Neural progenitor cell (in vitro differentiated cells): ENCODE data around the gene CCNG1. TPM values are rescaled to one million over a fixed set of nuclear protein-coding genes. Genes with fewer than 3 reads are reported as not detected.
A peak's percentile ranks its signal among the peaks of the same experiment; 100 is the strongest.

Experiments used
- DNase-seq: peaks from one replicate; pipeline ENCODE4 v3.0.0-alpha.2; 2016; ENCODE audit warnings: low spot score
- H2AFZ ChIP-seq: fragments of 200-600 bp; sonication (generic); replicated peaks from 2 replicates; pipeline ENCODE4 v1.6.1; 2016; ENCODE audit warnings: antibody characterized with exemption
- H3F3A ChIP-seq: fragments of 200-600 bp; sonication (generic); 2 replicates; pipeline ENCODE4 v1.6.1; 2016; ENCODE audit warnings: antibody characterized with exemption, low read depth
- H3K27ac ChIP-seq: fragments of 200-600 bp; sonication (generic); 2 replicates; pipeline ENCODE4 v1.5.1; 2016; ENCODE audit warnings: mild to moderate bottlenecking
- H3K27me3 ChIP-seq: fragments of 200-600 bp; sonication (generic); 2 replicates; pipeline ENCODE4 v1.6.1; 2016; ENCODE audit warnings: mild to moderate bottlenecking, moderate library complexity
- H3K36me3 ChIP-seq: fragments of 200-600 bp; sonication (generic); 2 replicates; pipeline ENCODE4 v1.5.1; 2016
- H3K4me1 ChIP-seq: fragments of 200-600 bp; sonication (generic); 2 replicates; pipeline ENCODE4 v1.6.1; 2016; ENCODE audit warnings: mixed run types
- H3K4me2 ChIP-seq: fragments of 200-600 bp; sonication (generic); 2 replicates; pipeline ENCODE4 v1.6.1; 2016
- H3K4me3 ChIP-seq: fragments of 200-600 bp; sonication (generic); 2 replicates; pipeline ENCODE4 v1.5.1; 2016
- H3K79me2 ChIP-seq: fragments of 200-600 bp; sonication (generic); 2 replicates; pipeline ENCODE4 v1.6.1; 2016; ENCODE audit warnings: low read depth
- H3K9ac ChIP-seq: fragments of 200-600 bp; sonication (generic); 2 replicates; pipeline ENCODE4 v1.6.1; 2016
- H3K9me3 ChIP-seq: fragments of 200-600 bp; sonication (generic); 2 replicates; pipeline ENCODE4 v1.5.1; 2016; ENCODE audit warnings: low read depth
- H4K20me1 ChIP-seq: fragments of 200-600 bp; sonication (generic); 2 replicates; pipeline ENCODE4 v1.6.1; 2016; ENCODE audit warnings: low read depth
- H3K27ac Mint-ChIP-seq: 3 replicates; pipeline ENCODE4 v1.8.0; 2021; ENCODE audit warnings: mixed read lengths
- H3K27me3 Mint-ChIP-seq: 2 replicates; pipeline ENCODE4 v1.8.0; 2022; ENCODE audit warnings: low read depth, mild to moderate bottlenecking, inconsistent platforms, moderate library complexity, mixed read lengths; ENCODE audit not compliant: insufficient read depth
- H3K36me3 Mint-ChIP-seq: 3 replicates; pipeline ENCODE4 v1.8.0; 2021; ENCODE audit warnings: mixed read lengths
- H3K4me1 Mint-ChIP-seq: 3 replicates; pipeline ENCODE4 v1.8.0; 2021; ENCODE audit warnings: mixed read lengths
- H3K4me3 Mint-ChIP-seq: 3 replicates; pipeline ENCODE4 v1.8.0; 2021; ENCODE audit warnings: mild to moderate bottlenecking, moderate library complexity, mixed read lengths
- H3K9me3 Mint-ChIP-seq: 3 replicates; pipeline ENCODE4 v1.8.0; 2020; ENCODE audit warnings: mixed read lengths
- EZH2 ChIP-seq: fragments of 200-600 bp; sonication (generic); IDR thresholded peaks from 2 replicates; pipeline ENCODE4 v1.6.1; 2017; ENCODE audit warnings: antibody characterized with exemption, mild to moderate bottlenecking, moderate library complexity
- EZH2phosphoT487 ChIP-seq: fragments of 200-600 bp; sonication (generic); IDR thresholded peaks from 2 replicates; pipeline ENCODE4 v1.6.1; 2017; ENCODE audit warnings: antibody characterized with exemption
- total RNA-seq: library from RNA; depleted of rRNA; stranded (reverse); fragments of >200 nt; gene quantifications from 2 replicates; pipeline ENCODE4 v1.2.3, GENCODE V29; 2015; ENCODE audit warnings: low replicate concordance
- TF ChIP-seq, protein P1 (sequence below): fragments of 200-600 bp; sonication (generic); IDR thresholded peaks from 2 replicates; pipeline ENCODE4 v1.5.1; 2017; ENCODE audit warnings: antibody characterized with exemption, mild to moderate bottlenecking

CCNG1 gene
- total RNA-seq, 1 donor from 2014 or later, result 933 TPM

DNA sequence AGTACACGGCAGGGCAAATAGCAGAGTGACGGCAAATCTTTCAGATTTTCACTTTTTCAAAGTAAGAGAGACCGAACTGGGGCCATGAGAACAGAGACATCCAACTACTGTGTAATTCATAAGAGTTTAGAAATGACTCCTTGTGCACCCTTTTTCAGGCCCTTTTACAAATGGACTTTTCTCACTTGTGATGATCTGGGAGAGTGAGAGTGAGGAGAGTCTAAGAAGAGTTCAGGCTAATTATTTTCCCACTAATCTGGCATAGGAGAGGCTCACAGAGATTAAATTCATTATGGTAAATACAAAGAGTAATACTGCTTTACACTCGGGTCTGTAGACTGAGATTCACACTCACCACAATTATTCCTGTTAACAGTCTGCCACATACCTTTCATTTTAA lies 880 bp upstream of the CCNG1 start:
- H3K4me2 ChIP-seq, result peak overlapping the region; percentile 75
- H3K27ac ChIP-seq, result peak overlapping the region; percentile 70

DNA sequence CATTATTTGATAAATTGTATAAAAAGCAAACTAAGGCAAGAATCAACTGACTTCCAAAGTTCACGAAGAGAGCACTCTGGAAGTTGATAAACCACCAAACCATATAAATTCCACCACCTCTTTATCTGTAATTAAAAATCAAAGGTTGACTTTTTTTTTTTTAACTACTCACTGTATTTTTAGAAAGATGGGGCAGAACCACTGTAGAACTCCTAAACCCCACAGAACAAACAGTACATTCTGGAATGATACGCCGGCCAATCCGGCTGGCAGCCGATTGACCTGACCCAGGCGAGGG lies 435 bp upstream of the CCNG1 start:
- no peak for DNase-seq
- Mint-ChIP-seq H3K27ac (peak overlapping the region; percentile 92), H3K36me3 (peaks cover 11% of the 10 kb centered on the region), H3K4me1 (peaks cover 40% of the 10 kb centered on the region), H3K4me3 (peak overlapping the region; percentile 95), H3K9me3 (no peaks in the 10 kb centered on the region), H3K27me3 (no peaks in the 10 kb centered on the region)
- H3K4me3 ChIP-seq, result peak overlapping the region; percentile 47
- H3K79me2 ChIP-seq, result peaks cover 50% of the 10 kb centered on the region
- H3K27me3 ChIP-seq, result no peaks in the 10 kb centered on the region
- H3K4me2 ChIP-seq, result peak overlapping the region; percentile 75
- H3K36me3 ChIP-seq, result peaks cover 16% of the 10 kb centered on the region
- H3K9ac ChIP-seq, result no peak overlapping the region
- H3F3A ChIP-seq, result peaks cover 16% of the 10 kb centered on the region
- peak overlapping the region; percentile 70 for H3K27ac ChIP-seq
- H4K20me1 ChIP-seq, result peaks cover 37% of the 10 kb centered on the region
- TF ChIP-seq, protein P1, sequence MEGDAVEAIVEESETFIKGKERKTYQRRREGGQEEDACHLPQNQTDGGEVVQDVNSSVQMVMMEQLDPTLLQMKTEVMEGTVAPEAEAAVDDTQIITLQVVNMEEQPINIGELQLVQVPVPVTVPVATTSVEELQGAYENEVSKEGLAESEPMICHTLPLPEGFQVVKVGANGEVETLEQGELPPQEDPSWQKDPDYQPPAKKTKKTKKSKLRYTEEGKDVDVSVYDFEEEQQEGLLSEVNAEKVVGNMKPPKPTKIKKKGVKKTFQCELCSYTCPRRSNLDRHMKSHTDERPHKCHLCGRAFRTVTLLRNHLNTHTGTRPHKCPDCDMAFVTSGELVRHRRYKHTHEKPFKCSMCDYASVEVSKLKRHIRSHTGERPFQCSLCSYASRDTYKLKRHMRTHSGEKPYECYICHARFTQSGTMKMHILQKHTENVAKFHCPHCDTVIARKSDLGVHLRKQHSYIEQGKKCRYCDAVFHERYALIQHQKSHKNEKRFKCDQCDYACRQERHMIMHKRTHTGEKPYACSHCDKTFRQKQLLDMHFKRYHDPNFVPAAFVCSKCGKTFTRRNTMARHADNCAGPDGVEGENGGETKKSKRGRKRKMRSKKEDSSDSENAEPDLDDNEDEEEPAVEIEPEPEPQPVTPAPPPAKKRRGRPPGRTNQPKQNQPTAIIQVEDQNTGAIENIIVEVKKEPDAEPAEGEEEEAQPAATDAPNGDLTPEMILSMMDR, result no peak
- no peak for TF ChIP-seq EZH2
- no peak for TF ChIP-seq EZH2phosphoT487
- H3K9me3 ChIP-seq, result no peaks in the 10 kb centered on the region
- H2AFZ ChIP-seq, result peak overlapping the region; percentile 7
- H3K4me1 ChIP-seq, result peaks cover 44% of the 10 kb centered on the region

More for the DNA sequence above, 880 bp upstream of the CCNG1 start:
- Histone ChIP-seq H3K79me2 (peaks cover 45% of the 10 kb centered on the region), H2AFZ (peak overlapping the region; percentile 7), H3K4me3 (peak overlapping the region; percentile 47), H4K20me1 (peaks cover 37% of the 10 kb centered on the region), H3F3A (peaks cover 16% of the 10 kb centered on the region), H3K9ac (no peak overlapping the region), H3K27me3 (no peaks in the 10 kb centered on the region), H3K4me1 (peaks cover 44% of the 10 kb centered on the region), H3K36me3 (peaks cover 12% of the 10 kb centered on the region), H3K9me3 (no peaks in the 10 kb centered on the region)
- Mint-ChIP-seq H3K9me3 (no peaks in the 10 kb centered on the region), H3K27me3 (no peaks in the 10 kb centered on the region), H3K27ac (peak overlapping the region; percentile 92), H3K4me1 (peaks cover 40% of the 10 kb centered on the region), H3K36me3 (peaks cover 11% of the 10 kb centered on the region), H3K4me3 (peak overlapping the region; percentile 95)
- DNase-seq, result no peak
- TF ChIP-seq EZH2phosphoT487 (no peak), EZH2 (no peak)
- TF ChIP-seq, protein P1, result no peak

DNA sequence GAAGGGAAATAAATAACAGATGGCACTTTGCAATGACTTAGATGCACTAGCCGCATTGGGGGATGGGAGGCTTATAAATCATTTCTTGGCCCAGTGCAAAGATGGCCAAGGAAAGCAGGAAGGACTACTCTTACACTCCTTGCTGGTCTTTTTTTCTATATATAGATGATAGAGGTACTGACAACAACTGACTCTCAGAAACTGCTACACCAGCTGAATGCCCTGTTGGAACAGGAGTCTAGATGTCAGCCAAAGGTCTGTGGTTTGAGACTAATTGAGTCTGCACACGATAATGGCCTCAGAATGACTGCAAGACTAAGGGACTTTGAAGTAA lies 1.7 kb downstream of the CCNG1 start:
- Mint-ChIP-seq H3K27me3 (no peaks in the 10 kb centered on the region), H3K4me1 (peaks cover 38% of the 10 kb centered on the region), H3K9me3 (no peaks in the 10 kb centered on the region), H3K36me3 (peaks cover 18% of the 10 kb centered on the region), H3K27ac (no peak overlapping the region), H3K4me3 (peak overlapping the region; percentile 95)
- Histone ChIP-seq H4K20me1 (peaks cover 44% of the 10 kb centered on the region), H2AFZ (no peak overlapping the region), H3K4me1 (peaks cover 30% of the 10 kb centered on the region), H3K27me3 (no peaks in the 10 kb centered on the region), H3K9me3 (no peaks in the 10 kb centered on the region), H3K79me2 (peaks cover 67% of the 10 kb centered on the region), H3F3A (peaks cover 26% of the 10 kb centered on the region), H3K36me3 (peaks cover 32% of the 10 kb centered on the region), H3K27ac (no peak overlapping the region), H3K4me2 (peak overlapping the region; percentile 91), H3K9ac (peak overlapping the region; percentile 95), H3K4me3 (peak overlapping the region; percentile 94)
- TF ChIP-seq EZH2 (no peak), EZH2phosphoT487 (no peak)
- TF ChIP-seq, protein P1, result no peak
- no peak for DNase-seq
